NCI-H82 (cell line): Measurements from ENCODE around the gene ENPP3.
A peak's percentile ranks its signal among the peaks of the same experiment; 100 is the strongest.
"Not testable (repeated sequence)": the region's sequence is repeated elsewhere in the genome, so short reads cannot be mapped to it uniquely, and the experiment has no call there.

Experiments
- DNase-seq: peaks from one replicate; lab custom pipeline; 2025; lab: John Stamatoyannopoulos, UW

ENPP3 gene

GRCh38 chr6:131736003-131736596 lies 99.0 kb downstream of the ENPP3 start:
- peak; percentile 14 for DNase-seq

GRCh38 chr6:131736811-131737210 lies 99.7 kb downstream of the ENPP3 start:
- DNase-seq = peak; percentile 45

GRCh38 chr6:131739136-131739535 lies 102.0 kb downstream of the ENPP3 start:
- no peak for DNase-seq

- no peak for DNase-seq
Observed at GRCh38 chr6:131740161-131740560, 103.1 kb downstream of the ENPP3 start.

- no peak for DNase-seq
Observed at GRCh38 chr6:131741688-131742393, 104.7 kb downstream of the ENPP3 start.

- no peak for DNase-seq
Observed at GRCh38 chr6:131744432-131745287, 107.6 kb downstream of the ENPP3 start.

- no peak for DNase-seq
Observed at GRCh38 chr6:131745476-131745875, 108.4 kb downstream of the ENPP3 start.

GRCh38 chr6:131747821-131748353 lies 110.8 kb downstream of the ENPP3 start:
- DNase-seq = no peak

GRCh38 chr6:131749023-131749422 lies 111.9 kb downstream of the ENPP3 start:
- no peak for DNase-seq

- not testable (repeated sequence) for DNase-seq
Observed at GRCh38 chr6:131751012-131751715, 114.1 kb downstream of the ENPP3 start.

- no peak for DNase-seq
Observed at GRCh38 chr6:131754088-131754487, 117.0 kb downstream of the ENPP3 start.

GRCh38 chr6:131754715-131755567 lies 117.8 kb downstream of the ENPP3 start:
- DNase-seq = no peak

- DNase-seq = no peak
Observed at GRCh38 chr6:131755597-131755996, 118.5 kb downstream of the ENPP3 start.

GRCh38 chr6:131756039-131756438 lies 118.9 kb downstream of the ENPP3 start:
- no peak for DNase-seq

- no peak for DNase-seq
Observed at GRCh38 chr6:131758920-131759319, 121.8 kb downstream of the ENPP3 start.

- DNase-seq = no peak
Observed at GRCh38 chr6:131761060-131761761, 124.1 kb downstream of the ENPP3 start.

GRCh38 chr6:131761762-131762067 lies 124.6 kb downstream of the ENPP3 start:
- no peak for DNase-seq

- no peak for DNase-seq
Observed at GRCh38 chr6:131762984-131763383, 125.9 kb downstream of the ENPP3 start.

- DNase-seq = no peak
Observed at GRCh38 chr6:131763749-131764148, 126.6 kb downstream of the ENPP3 start.

GRCh38 chr6:131764350-131764749 lies 127.2 kb downstream of the ENPP3 start:
- no peak for DNase-seq
